Measurements from ENCODE around the gene SIK1.

- no peak for TF ChIP-seq CTCF (IDR thresholded peaks at IDR 0.05)
- TF ChIP-seq POLR2A (IDR thresholded peaks at IDR 0.05), result no peak
Measured at GRCh38 chr21:43467785-43468184, 40.9 kb upstream of the SIK1 start.
